ENCODE data around the gene FAAP20.

Gene FAAP20

DNA sequence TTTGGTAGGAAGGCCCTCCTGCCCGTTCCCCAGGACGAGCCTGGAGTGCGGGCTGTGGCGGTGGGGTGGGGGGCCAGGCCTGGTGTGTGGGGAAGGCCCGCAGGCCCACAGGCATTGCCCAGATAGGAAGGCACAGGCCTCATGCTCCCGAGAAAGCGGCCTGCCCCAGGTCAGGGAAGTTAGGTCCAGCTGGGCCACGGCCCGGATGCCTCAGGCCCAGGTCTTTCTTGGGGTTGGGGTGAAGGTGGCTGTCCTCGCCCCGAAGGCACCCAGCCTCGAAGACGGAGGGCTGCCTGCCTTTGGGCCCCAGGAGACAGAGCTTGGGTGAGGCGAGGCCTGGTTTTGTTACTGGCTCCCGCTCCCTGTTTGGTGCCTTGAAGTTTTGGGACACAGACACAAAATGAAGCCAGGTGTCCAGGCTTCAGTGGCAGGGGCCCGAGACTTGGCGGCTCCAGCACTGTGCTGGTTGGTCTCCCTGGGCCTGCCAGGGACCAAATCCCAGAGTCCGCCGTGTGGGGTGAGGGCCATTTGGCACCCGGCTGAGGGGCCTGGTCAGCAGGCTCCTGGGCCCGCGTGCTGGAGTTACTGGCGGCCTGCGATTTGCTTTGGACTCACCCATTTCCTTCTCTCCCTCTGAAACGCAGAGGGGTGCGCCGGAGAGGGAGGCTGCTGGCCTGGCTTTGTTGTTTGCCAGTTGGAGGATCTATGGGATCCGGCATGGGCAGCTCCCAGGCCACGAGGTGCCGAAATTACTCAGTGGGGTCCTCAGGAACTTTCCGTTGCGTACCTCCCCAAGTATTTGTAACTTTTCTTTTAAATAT lies 35.5 kb upstream of the FAAP20 start:
- no peak for DNase-seq

DNA sequence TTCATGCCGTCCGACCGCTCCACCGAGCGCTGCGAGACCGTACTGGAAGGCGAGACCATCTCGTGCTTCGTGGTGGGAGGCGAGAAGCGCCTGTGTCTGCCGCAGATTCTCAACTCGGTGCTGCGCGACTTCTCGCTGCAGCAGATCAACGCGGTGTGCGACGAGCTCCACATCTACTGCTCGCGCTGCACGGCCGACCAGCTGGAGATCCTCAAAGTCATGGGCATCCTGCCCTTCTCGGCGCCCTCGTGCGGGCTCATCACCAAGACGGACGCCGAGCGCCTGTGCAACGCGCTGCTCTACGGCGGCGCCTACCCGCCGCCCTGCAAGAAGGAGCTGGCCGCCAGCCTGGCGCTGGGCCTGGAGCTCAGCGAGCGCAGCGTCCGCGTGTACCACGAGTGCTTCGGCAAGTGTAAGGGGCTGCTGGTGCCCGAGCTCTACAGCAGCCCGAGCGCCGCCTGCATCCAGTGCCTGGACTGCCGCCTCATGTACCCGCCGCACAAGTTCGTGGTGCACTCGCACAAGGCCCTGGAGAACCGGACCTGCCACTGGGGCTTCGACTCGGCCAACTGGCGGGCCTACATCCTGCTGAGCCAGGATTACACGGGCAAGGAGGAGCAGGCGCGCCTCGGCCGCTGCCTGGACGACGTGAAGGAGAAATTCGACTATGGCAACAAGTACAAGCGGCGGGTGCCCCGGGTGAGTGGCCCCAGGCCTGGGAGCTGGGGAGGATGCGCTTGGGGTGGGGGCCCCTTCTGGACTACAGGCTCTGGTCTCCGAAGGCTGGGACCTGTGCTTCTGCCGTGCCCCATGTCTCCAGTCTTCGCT lies 34.7 kb upstream of the FAAP20 start:
- peak; percentile 62 for DNase-seq

DNA sequence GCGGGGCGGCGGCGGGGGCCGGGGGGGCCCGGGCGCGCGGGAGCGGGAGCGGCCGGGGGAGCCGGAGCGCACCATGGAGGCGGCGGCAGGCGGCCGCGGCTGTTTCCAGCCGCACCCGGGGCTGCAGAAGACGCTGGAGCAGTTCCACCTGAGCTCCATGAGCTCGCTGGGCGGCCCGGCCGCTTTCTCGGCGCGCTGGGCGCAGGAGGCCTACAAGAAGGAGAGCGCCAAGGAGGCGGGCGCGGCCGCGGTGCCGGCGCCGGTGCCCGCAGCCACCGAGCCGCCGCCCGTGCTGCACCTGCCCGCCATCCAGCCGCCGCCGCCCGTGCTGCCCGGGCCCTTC lies 34.1 kb upstream of the FAAP20 start:
- DNase-seq = no peak

DNA sequence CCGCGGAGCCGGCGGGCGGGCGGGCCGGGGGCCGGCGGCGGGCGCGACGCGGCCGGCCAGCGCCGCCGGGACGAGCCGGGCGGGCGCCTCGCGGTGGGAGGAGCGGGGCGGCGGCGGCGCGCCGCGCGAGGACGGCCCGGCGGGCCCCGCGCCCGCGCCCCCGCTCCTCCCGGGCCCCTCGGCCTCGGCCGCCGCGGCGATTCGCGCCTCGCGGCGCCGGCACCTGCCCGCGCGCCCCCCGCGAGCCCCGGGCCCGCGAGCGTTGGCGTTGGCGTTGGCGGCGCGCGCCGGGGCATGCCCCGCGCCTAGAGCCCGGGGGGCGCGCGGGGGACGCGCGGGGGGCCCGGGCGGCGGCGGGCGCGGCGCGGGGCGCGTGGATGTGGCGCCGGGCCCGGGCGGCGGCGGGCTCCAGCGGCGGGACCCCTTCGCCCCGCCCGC lies 33.6 kb upstream of the FAAP20 start, which contains the start of gene SKI:
TSS of gene SKI (plus strand) at position 163 of the 438 bp plus-strand sequence. CDS start 448 bp downstream, outside the sequence.
- DNase-seq = no peak

DNA sequence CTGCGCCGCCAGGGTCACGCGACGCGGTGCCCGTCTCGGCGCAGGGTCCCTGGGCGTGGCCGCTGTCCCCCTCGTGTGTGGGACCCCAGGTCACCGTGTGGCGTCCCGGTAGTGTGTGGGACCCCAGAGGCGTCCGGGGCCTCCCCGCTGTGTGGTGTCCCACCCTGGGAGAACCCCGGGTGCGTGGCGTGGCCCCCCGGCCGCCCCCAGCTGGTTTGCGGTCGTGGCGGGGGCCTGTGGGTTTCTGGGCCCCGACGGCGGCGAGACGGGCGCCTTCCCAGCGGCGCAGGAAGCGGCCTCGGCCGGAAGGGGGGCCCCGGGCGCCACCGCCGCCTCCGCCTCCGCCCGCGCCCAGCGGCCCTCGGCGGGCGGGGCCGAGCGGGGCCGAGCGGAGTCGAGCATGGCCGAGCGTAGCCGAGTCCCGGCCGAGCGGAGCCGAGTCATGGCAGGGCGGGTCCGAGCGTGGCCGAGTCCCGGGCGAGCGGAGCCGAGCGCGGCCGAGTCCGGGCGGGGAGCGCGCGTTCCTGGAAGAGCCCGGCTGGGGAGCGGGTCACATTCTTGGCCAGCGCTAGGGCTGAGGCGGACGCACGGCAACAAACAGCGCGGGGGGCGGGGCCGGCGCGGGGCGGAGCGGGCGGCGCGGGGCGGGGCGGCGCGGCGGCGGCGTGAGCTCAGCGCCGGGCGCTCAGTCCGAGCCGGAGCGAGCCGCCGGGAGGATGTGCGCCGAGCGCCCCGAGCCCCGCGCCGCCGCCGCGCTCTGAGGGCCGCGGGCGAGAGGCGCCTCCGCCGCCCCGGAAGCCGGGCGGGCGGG lies 33.0 kb upstream of the FAAP20 start:
- DNase-seq = peak; percentile 97

DNA sequence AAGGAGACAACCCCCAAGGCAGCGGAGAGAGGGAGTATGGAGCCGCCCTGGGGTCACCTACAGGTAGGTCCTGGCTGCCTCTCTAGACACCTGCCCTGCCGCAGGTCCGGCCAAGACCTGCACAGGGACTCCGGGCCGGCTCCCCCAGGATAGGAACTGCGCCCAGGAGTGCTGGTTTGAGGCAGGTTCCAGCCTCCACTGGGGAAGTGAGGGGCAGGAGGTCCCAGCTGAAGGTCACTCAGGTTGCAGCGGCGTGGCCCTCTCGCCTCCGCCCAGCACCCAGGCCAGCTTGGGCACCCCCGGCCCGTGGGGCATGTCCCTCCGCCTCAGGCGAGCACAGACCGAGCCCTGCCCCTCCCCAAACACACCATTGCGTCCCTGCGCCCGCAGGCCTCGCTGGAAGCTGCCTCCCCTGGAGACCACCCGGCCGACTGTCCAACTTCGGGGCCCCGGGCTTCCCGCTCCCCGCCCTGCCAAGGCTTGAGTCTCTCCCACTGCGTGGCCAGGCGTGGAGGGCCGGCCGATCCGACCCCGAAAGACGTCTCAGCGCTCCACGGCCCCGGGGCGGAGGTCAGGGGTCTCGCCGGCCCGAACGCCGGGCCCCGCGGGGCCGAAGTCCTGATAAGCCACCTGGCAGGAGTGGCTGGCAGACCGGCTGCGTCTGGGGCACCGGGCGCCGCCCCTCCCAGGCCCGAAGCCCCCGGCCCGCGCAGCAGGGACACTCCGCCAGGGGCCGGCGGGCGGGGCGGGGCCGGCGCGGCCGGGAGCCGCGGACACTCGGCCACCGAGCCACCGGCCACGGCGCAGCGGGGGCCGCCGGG lies 32.2 kb upstream of the FAAP20 start:
- no peak for DNase-seq

DNA sequence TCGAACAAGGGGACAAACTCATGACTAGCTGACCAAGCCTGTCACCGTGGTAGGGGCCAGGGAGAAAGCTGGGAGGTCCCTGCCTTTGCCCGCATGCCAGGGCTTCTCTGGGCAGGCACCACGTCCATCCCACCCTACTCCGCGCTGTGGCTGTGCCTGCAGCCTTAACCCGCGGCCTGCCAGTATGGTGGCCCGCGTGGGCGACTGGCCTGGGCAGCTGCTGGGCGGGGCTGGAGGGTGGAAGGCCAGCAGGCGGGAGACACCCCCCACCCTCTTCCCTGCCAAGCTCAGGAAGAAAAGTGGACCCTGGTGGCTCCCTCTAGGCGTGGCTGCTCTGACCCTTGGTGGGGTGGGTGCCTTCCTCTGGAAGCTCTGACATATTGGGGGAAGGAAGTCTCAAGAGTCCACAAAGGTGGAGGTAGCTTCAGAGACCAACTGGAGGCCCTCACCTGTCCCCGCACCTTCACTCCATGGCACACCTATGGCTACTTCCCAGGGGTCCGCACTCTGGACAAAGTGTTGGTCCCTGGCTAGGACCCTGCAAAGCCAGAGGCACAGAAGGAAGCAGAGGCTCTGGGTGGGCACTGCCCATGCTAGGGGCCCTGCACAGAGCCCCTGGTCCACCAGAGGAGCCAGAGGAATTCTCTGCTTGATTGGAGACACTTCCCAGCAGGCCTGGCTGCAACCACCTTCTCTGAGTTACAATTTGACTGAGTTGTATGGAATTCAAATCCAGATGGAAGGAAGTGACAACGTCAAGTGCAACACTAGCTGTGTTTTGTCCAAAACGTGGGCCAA lies 30.3 kb upstream of the FAAP20 start:
- DNase-seq = no peak

DNA sequence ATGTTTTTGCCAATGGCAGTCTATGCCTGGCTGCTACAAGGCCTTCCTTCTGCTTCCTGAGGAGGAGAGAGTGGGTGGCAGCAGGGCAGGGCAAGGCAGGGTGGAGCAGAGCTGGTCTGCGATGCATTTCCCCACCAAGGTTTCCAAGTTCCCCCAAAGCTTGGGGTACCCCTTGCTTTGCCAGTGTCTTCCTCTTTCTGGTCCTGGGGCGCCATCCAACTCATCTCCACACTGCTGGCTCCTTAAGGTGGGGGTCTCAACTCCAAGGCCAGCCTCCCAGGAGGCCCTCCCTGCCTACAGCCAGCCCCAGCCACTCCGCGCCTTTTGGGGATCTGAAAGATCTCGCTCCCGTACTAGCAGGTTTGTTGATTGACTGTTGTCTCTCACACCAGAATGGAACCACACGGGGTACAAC lies 29.6 kb upstream of the FAAP20 start:
- DNase-seq = no peak

DNA sequence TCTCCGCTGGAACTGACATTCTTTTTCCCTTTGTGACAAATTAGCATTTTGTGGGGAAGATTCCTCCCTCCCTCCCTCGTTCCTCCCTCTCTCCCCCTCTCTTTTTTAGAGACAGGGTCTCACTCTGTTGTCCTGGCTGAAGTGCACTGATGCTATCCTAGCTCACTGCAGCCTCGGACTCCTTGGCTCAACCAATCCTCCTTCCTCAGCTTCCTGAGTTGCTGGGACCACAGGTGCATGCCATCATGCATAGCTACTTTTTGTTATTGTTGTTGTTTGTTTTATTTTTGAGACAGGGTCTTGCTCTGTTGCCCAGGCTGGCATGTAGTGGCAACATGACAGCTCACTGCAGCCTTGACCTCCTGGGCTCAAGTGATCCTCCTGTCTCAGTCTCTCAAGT lies 26.7 kb upstream of the FAAP20 start:
- no peak for DNase-seq

DNA sequence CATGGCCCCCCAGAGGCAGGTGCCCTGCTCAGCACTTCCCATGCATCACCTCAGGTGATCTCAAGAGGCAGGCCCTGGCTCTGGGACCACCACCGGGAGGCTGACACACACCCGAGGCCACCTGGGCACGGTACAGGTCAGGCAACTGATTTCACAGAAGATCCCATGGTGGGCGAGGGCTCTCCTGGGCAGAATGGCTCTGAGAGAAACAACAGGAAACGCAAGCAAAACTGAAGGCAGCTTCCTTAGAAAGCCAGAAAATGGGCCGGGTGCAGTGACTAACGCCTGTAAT lies 22.1 kb upstream of the FAAP20 start:
- no peak for DNase-seq

DNA sequence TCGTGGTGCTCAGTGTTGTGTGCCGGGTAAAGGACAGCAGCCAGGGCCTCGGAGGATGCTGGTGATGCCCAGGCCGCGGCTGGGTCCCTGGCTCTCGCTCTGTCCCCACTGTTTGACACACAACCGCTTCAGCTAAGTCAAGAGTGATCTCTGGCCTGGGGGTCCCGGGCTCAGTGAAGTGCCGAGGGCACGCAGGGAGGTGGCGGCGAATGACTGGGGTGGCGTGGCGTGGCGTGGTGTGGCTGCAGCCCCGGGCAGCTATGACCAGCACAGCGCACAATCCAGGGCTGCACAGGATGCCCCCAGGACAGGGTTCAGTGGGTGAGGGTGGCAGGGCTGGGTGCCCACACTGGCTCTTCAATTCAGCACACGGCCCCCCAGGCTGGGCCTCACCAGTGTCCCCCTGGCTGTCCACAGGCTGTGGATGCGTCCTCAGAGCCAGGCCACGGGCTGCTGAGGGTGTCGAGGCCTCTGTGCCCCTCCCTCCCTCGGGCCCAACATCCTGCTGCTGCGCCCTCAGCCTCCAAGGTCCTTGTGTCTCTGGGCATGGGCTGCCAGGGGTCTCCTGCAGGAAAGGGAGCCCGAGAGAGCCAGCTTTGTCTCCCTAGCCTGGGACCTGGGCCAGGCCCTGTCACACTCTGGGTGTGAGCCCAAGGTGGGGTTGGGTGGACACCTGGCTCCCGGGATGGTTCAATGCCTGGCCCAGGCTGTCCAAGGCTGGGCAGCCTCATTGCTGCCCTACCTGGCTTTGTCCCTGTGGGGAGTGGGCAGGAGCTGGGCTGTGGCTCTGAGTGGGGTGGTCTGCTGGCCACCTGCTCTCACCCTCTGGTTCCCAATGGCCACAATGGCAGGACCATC lies 21.6 kb upstream of the FAAP20 start:
- DNase-seq = no peak

DNA sequence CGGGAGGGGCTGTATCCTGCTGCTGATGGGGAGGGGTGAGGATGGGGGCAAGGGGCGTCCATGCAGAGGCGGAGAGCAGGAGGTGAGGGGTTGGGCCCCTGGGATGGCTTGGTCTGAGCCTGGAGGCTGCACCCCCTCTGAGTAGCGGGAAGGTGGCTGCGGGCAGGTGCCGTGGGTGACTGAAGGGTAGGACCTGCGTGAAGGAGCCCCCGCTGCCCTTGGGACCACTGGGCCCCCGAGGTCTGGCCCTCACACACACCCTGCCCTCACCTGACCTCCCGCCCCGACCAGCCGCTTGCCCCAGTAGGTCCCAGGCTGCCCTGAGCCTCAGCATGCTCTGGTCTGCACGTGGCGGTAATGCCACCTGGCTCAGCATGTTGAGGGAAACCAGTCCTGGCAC lies 20.8 kb upstream of the FAAP20 start:
- no peak for DNase-seq

DNA sequence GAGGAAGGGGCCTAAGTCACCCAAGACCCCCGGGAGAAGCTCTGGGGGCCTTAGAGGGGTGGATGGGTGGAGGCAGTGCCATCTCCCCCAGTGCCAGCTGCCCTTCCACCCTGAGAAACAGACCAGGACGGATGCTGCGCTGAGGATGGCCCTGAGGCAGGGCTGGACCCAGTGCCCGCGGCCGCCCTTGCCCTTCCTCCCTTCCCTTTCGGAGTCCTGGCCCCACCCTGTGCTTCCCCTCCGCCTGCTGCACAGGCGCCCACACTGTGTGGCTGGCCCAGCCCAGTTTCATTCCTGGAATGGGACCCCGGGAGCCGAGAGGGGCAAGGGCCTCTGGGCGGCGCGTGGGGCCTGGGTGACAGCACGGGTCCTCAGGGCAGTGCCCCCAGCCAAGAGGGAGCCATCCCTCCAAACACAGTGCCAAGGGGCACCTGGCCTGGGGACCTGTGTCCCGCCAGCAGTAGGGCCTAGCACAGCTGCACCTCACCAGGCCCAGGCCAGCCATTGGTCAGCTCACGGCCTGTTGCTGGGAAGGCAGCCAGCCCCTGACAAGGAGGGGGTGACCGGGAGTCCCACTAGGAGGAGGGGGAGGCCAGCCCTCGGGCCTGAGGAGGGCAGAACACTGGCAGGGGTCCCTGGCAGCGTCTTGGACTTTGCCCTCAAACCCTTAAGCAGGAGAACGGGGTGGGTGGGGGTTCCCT lies 20.1 kb upstream of the FAAP20 start:
- no peak for DNase-seq

DNA sequence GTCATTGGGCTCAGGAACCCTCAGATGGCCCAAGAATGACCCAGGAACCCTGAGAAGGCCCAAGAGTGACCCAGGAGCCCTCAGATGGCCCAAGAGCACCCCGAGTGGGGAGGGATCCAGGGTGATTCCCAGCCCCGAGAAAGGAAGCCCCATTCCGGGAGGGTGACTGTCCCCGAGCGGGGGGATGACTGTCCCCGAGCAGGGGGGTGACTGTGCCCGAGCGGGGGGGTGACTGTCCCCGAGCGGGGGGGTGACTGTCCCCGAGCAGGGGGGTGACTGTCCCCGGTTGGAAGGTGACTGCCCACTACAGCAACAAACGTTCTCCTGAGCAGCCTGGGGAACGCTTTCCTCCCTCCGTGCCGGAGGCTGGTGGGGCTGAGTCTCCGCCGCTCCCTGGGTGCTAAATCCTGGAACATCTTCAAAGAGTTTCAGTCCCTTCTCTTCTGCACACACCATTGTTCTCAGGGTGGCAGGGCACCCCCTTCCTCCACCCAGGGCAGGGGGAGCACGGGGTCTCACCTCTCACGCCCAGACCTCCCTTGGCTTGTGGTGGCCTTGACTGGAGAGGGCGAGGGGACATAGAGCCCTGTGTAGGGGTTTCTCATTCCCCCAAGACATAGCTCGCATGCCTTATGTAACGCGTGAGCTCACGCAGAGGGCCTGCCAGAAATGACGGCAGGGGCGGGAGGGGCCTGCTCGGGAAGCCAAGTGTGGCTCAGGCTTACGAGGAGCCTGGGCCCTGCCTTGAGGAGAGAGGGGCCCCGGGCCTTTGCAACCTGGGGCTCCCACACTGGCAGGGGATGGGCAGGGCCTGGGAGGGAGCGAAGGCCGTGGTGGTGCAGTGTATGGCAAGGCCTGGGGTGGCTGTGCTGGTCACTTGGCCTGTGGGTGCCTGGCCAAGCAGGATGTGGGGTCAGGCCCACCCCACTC lies 19.3 kb upstream of the FAAP20 start:
- no peak for DNase-seq

DNA sequence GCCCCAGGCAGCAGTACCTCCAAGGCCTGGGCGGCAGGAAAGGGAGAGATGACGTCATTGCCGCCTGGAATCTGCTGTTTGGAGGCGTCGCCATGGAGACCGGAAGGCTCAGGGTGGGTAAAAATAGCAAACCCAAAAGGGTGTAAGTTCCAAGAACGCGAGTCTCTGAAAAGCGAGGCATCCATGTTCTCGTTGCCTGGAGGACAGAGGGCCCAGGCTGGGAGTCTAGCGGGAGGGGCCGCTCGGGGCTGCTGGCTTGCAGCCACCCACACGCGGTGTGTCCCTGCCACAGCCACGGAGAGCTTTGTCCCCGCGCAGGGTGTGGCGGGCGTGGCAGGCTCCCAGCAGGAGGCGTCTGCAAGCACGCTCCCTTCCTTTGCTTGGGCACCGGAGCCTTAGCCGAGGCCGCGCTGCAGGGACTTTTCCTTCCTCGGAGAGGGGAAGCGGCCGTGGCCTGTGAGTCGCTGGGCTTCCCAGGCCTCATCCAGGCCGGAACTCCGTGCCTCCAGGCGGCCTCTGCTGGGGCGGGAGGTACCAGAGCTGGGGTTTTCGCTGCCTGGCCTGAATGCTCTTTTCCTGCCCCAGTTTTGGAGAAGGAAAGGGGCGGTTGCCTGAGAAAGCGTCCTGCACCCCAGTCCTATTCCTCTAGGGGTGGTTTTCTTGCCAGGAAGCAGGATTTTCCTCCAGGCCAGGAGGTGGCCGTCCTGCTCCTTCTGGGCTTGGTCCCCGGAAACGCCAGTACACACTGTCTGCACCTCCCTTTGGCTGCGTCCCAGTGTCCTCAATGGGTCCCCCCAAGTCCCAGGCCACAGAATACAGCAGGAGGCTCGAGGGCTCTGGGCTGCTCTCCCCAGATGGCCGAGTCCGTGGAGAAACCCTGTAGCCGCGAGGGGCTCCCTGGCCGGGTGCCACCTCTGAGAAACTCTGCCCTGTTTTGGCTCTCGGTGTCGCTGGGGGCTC lies 18.2 kb upstream of the FAAP20 start:
- no peak for DNase-seq

DNA sequence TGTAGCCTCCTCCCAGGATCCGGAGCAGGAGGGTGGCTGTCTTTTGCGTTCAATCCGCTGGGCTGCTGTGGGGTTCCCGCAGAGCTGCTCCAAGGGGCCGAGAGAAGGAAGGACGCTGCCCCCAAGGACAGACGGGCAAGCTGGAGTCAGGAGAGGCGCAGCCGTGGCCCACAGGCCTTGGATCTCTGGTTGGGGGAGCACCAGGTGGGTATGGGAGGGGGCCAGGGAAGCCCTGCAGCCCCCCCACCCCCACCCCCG lies 17.6 kb upstream of the FAAP20 start:
- no peak for DNase-seq

DNA sequence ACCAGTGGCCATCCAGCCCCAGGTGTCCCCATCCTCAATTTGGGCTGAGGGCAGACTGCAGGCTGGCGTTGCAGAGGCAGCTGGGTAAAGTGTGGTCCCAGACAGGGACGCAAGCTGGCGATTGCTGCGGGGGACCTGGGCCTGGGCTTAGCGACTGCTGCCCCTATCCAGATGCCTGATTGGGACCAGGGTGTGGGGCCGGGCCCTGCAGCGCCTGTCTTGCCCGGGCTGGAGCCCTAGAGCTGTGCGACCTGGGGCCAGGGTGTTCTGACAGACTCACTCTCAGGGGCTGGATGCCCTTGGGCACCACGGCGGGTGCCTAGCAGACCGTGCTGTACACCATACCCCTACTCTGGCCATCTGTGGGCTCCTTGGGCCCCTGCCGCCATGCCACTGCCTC lies 16.2 kb upstream of the FAAP20 start:
- no peak for DNase-seq

DNA sequence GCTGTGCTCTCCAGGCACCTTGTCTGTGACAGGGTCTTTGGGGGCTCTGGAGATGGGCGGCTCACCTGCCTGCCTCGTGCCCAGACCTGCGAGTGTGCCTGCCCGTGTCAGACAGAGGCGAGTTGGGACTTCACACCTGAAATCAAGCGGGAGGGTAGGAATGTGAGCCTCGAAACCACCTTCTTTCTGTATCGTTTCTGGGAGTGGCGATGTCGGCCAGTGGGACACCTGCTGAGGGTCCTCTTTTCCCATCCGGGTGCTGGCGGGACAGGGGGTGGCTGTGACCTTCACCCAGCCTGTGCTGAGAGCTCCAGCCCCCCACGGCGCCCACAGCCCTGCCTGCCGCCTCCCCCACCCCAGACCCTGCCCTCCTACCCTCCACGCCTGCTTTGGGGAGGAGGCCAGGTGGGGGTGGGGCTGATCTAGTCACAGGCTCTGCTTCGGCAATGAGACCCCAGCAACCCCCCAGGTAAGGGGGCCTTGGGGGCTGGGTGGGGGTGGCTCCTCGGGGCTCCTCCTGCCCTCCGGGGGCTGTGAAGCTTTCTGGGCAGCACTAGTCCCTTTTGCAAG lies 15.6 kb upstream of the FAAP20 start:
- no peak for DNase-seq
